B cell (primary cell): ENCODE measurements around the gene GYPC. TPM values are rescaled to one million over a fixed set of nuclear protein-coding genes. Genes with fewer than 3 reads are reported as not detected.

ENCODE experiments used
- ATAC-seq: fragments of 200-7000 bp; cut with Tn5 transposase; one replicate; pipeline ENCODE4 v1.10.0; 2021; ENCODE audit warnings: low read depth, mild to moderate bottlenecking, moderate number of reproducible peaks, moderate library complexity
- CTCF ChIA-PET: fragments of 350-600 bp; sonication (Branson Sonifier 250); formaldehyde crosslinking; loops from one replicate; lab custom pipeline; 2021; ENCODE audit warnings: antibody characterized with exemption, inconsistent platforms; lab: Charles Lee
- POLR2A ChIA-PET: fragments of 350-600 bp; sonication (Branson Sonifier 250); formaldehyde crosslinking; loops from one replicate; lab custom pipeline; 2021; ENCODE audit warnings: antibody characterized with exemption; lab: Charles Lee
- DNase-seq: peaks from one replicate; pipeline ENCODE4 v3.0.0; 2013
- H2AFZ ChIP-seq: 2 replicates; pipeline ENCODE4 v1.6.1; 2012; ENCODE audit warnings: mild to moderate bottlenecking, low read depth, low read length; ENCODE audit not compliant: insufficient read depth, poor library complexity, severe bottlenecking
- H3K27ac ChIP-seq, 2 donors: 1 replicate in 1 of 2; 2 replicates in 1 of 2; pipeline ENCODE4 v1.5.1; 2012 to 2013; ENCODE audit warnings: low read length in 2 of 2, mild to moderate bottlenecking in 2 of 2, moderate library complexity in 1 of 2
- H3K27me3 ChIP-seq, 4 experiments: fragments of 200-600 bp in 1 of 4; sonication (generic) in 1 of 4; replicated peaks in 1 of 4; 1 replicate in 2 of 4; 2 replicates in 2 of 4; pipeline versions ENCODE4 v1.6.1 to v1.7.0; 2013 to 2016; ENCODE audit warnings: low read length in 3 of 4, mild to moderate bottlenecking in 2 of 4, mixed read lengths in 1 of 4, moderate library complexity in 1 of 4; ENCODE audit not compliant: insufficient read depth in 4 of 4, control insufficient read depth in 3 of 4; ENCODE audit errors: control extremely low read depth in 1 of 4
- H3K36me3 ChIP-seq, 2 experiments: replicated peaks in 1 of 2; 1 replicate in 1 of 2; 2 replicates in 1 of 2; pipeline versions ENCODE4 v1.6.1 to v1.7.1; 2013; ENCODE audit warnings: low read length in 1 of 2; ENCODE audit not compliant: insufficient read depth in 2 of 2, control insufficient read depth in 1 of 2; ENCODE audit errors: control extremely low read depth in 1 of 2, extremely low read depth in 1 of 2
- H3K4me1 ChIP-seq, 2 donors: fragments of 200-600 bp in 1 of 2; sonication (generic) in 1 of 2; 1 replicate in 1 of 2; 2 replicates in 1 of 2; pipeline versions ENCODE4 v1.5.1 to v1.6.1; 2013 to 2017; ENCODE audit warnings: low read length in 2 of 2; ENCODE audit not compliant: control insufficient read depth in 2 of 2, insufficient read depth in 2 of 2
- H3K4me2 ChIP-seq: replicated peaks from 2 replicates; pipeline ENCODE3; 2012; ENCODE audit warnings: mild to moderate bottlenecking, low read depth, low read length; ENCODE audit not compliant: poor library complexity, severe bottlenecking
- H3K4me3 ChIP-seq, 5 experiments: fragments of 200-600 bp in 1 of 5; sonication (generic) in 1 of 5; 1 replicate in 3 of 5; 2 replicates in 2 of 5; pipeline versions ENCODE4 v1.5.1 to v1.7.0; 2011 to 2016; ENCODE audit warnings: low read length in 4 of 5, mild to moderate bottlenecking in 4 of 5, low read depth in 2 of 5, control low read depth in 1 of 5, moderate library complexity in 1 of 5; ENCODE audit not compliant: insufficient read depth in 1 of 5; ENCODE audit errors: control extremely low read depth in 1 of 5, extremely low read depth in 1 of 5
- H3K79me2 ChIP-seq: fragments of 200-600 bp; sonication (generic); one replicate; pipeline ENCODE4 v1.6.0; 2016; ENCODE audit warnings: low read length; ENCODE audit not compliant: control insufficient read depth, insufficient read depth
- H3K9ac ChIP-seq: fragments of 200-600 bp; sonication (generic); 2 replicates; pipeline ENCODE4 v1.6.1; 2017; ENCODE audit warnings: mild to moderate bottlenecking, low read length, moderate library complexity
- H3K9me3 ChIP-seq, 3 donors: one replicate each; pipeline versions ENCODE4 v1.6.1 to v1.7.1; 2013; ENCODE audit warnings: low read length in 2 of 3; ENCODE audit not compliant: control insufficient read depth in 2 of 3, insufficient read depth in 1 of 3; ENCODE audit errors: control extremely low read depth in 1 of 3
- H4K20me1 ChIP-seq: 2 replicates; pipeline ENCODE4 v1.6.0; 2012; ENCODE audit warnings: mild to moderate bottlenecking, low read length; ENCODE audit not compliant: insufficient read depth, control insufficient read depth, poor library complexity, severe bottlenecking
- H3K27ac Mint-ChIP-seq: one replicate; pipeline ENCODE4 v1.8.0; 2021; ENCODE audit warnings: mixed read lengths
- H3K27me3 Mint-ChIP-seq: one replicate; pipeline ENCODE4 v1.8.0; 2021; ENCODE audit warnings: mixed read lengths
- H3K4me1 Mint-ChIP-seq: one replicate; pipeline ENCODE4 v1.8.0; 2021; ENCODE audit warnings: mixed read lengths
- H3K4me3 Mint-ChIP-seq: one replicate; pipeline ENCODE4 v1.8.0; 2021; ENCODE audit warnings: mixed read lengths
- H3K9me3 Mint-ChIP-seq: one replicate; pipeline ENCODE4 v1.8.0; 2022; ENCODE audit warnings: mixed read lengths; ENCODE audit not compliant: insufficient read depth
- CTCF ChIP-seq: fragments of 200-600 bp; IDR thresholded peaks from one replicate; pipeline ENCODE4 v1.8.0; 2022; ENCODE audit warnings: antibody characterized with exemption, mild to moderate bottlenecking
- EZH2 ChIP-seq: IDR thresholded peaks from 2 replicates; pipeline ENCODE4 v1.6.1; 2012; ENCODE audit warnings: borderline replicate concordance, low read depth, mild to moderate bottlenecking, moderate library complexity, low read length; ENCODE audit not compliant: insufficient read depth, poor library complexity, severe bottlenecking
- WGBS: methylation state at CpG from one replicate; pipeline ENCODE4 v1.1.5; 2013; ENCODE audit warnings: missing lambda C conversion rate; ENCODE audit not compliant: insufficient coverage; 5-methylcytosine and 5-hydroxymethylcytosine counted together
- intact Hi-C: fragments of 100-400 bp; cut with micrococcal nuclease; formaldehyde crosslinking; loops from one replicate; pipeline ENCODE4 v1.10.0; 2022
- polyA plus RNA-seq: library from polyadenylated mRNA; depleted of rRNA; stranded (reverse); fragments of >200 nt; gene quantifications from 2 replicates; pipeline ENCODE4 v1.2.3, GENCODE V29; 2012
- small RNA-seq: library from RNA; depleted of rRNA; stranded (forward); fragments of <200 nt; gene quantifications from one replicate; pipeline ENCODE3, GENCODE V24; 2012; ENCODE audit warnings: low replicate concordance, low read depth; ENCODE audit not compliant: insufficient read length
- total RNA-seq, 2 donors: library from RNA; stranded (reverse); fragments of 120-200 nt in 1 of 2; gene quantifications; 1 replicate in 1 of 2; 2 replicates in 1 of 2; pipeline versions ENCODE4 v1.2.3 to v1.2.4, GENCODE V29; 2013 to 2022

GYPC gene
- total and polyA plus RNA-seq, 2 donors (not counting 1 experiment from before 2014, with no cell fraction given) = 48.8 to 111 TPM

GRCh38 chr2:126739141-126739540 is 83.2 kb downstream of the GYPC start:
- TF ChIP-seq CTCF (no peak), EZH2 (no peak)
- Histone ChIP-seq H4K20me1 (no peaks in the 10 kb centered on the region), H3K79me2 (no peaks in the 10 kb centered on the region), H3K4me1 (no peaks in the 10 kb centered on the region), H3K4me3 (no peak overlapping the region), H3K27ac (no peak overlapping the region), H3K9me3 (no peaks in the 10 kb centered on the region), H3K27me3 (no peaks in the 10 kb centered on the region), H3K36me3 (no peaks in the 10 kb centered on the region), H3K9ac (no peak overlapping the region), H3K4me2 (no peak overlapping the region), H2AFZ (no peak overlapping the region)
- no peak for DNase-seq
- peaks cover 7% of the 10 kb centered on the region for H3K9me3 Mint-ChIP-seq
- no peak overlapping the region for H3K4me3 Mint-ChIP-seq
- no peak for ATAC-seq
- ChIA-PET POLR2A (no interaction called here), CTCF (interaction anchor here (1.1 kb wide), 1 partner anchor 211 kb away, joined by 4 read pairs; no protein-coding TSS in a partner anchor)
- no peaks in the 10 kb centered on the region for H3K4me1 Mint-ChIP-seq
- 88% methylated on average over 1 of the region's 1 CpG for WGBS
- H3K27me3 Mint-ChIP-seq = no peaks in the 10 kb centered on the region
- intact Hi-C loops = no loop called here
- no peak overlapping the region for H3K27ac Mint-ChIP-seq

DNA sequence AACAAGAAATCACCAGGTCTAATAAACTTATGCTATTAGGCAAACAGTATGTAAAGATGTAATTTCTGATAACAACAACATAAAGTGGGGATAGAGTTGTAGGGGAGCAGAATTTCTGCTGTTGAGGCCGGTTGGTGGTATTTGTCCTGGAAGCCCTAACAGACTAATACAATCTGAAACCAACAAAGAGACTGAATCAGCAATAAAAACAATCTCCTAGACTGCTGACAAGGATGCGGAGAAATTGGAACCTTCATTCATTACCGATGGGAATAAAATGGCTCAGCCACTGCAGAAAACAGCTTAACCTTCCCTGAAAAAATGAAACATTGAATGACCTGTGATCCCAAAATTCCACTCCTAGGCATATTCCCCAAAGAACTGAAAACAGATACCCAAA is 88.7 kb downstream of the GYPC start:
- POLR2A ChIA-PET = no interaction called here
- H3K4me3 ChIP-seq = no peak overlapping the region
- TF ChIP-seq CTCF (no peak), EZH2 (no peak)
- no peaks in the 10 kb centered on the region for H3K9me3 ChIP-seq
- H3K4me2 ChIP-seq = no peak overlapping the region
- no peaks in the 10 kb centered on the region for H3K79me2 ChIP-seq
- no peak overlapping the region for H3K27ac ChIP-seq
- WGBS = 83% methylated on average over 1 of the region's 3 CpGs
- ATAC-seq (no peak), DNase-seq (no peak)
- no peaks in the 10 kb centered on the region for H3K4me1 ChIP-seq
- H3K9me3 Mint-ChIP-seq = peaks cover 7% of the 10 kb centered on the region
- intact Hi-C loops = no loop called here
- H2AFZ ChIP-seq = no peak overlapping the region
- H3K9ac ChIP-seq = no peak overlapping the region
- H4K20me1 ChIP-seq = no peaks in the 10 kb centered on the region
- no peaks in the 10 kb centered on the region for H3K36me3 ChIP-seq
- no peaks in the 10 kb centered on the region for H3K4me1 Mint-ChIP-seq
- H3K27me3 ChIP-seq = peaks cover 0 to 4% (median 0%) of the 10 kb centered on the region in 4 experiments
- CTCF ChIA-PET = no interaction called here
- peaks cover 3% of the 10 kb centered on the region for H3K27me3 Mint-ChIP-seq
- H3K4me3 Mint-ChIP-seq = no peak overlapping the region
- H3K27ac Mint-ChIP-seq = no peak overlapping the region

Small RNA genes lying within 50 kb of the gene (small RNA-seq; reads per million reads assigned to genes)
- gene RNU6-675P = not detected

Other genes starting within 250 kb of the GYPC start
- not detected in 2 replicates for gene TEX51, start 242.7 kb downstream of the GYPC start, total RNA-seq
- not detected in 2 replicates for gene TEX51, start 242.7 kb downstream of the GYPC start, polyA plus RNA-seq